ENCODE data around the gene P2RY12.

DNA sequence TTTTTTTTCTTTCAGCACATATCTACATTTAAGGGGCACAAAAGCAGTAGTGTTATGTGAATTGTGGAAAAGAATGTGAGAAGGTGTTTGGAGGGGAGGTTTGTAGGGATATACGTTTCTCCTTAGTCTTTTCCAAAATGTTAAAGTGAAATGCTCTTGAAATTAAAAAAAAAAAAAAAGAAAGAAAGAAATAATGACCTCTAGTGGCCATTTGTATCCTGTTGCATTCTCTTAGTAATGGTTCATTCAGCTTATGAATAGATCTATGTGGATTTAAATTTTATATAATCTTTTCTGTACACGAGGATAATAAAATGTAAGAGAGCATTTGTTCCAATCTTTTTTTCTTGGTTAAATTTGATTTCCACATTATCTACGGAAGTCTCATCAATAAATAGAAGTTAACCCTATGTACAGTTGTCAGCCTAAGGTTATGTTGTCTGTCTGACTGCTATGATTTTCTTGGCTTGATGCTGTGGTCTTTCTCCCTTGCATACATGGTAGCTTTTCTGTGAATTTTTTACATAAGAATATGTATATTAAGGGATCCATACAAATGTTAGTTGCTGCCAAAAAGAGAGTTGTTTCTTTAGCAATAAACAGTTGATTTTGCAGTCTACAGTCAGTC is 56.9 kb downstream of the P2RY12 start:
- TF ChIP-seq ZFP3 (CRISPR knock-in tag; IDR thresholded peaks at IDR 0.05) (no peak), PPARA (CRISPR knock-in tag; IDR thresholded peaks at IDR 0.05; ENCODE audit: borderline replicate concordance) (no peak), RARB (CRISPR knock-in tag; IDR thresholded peaks at IDR 0.05) (no peak), ESRRG (CRISPR knock-in tag; IDR thresholded peaks at IDR 0.05) (no peak), SNAI2 (CRISPR knock-in tag; IDR thresholded peaks at IDR 0.05) (no peak), TOX (CRISPR knock-in tag; IDR thresholded peaks at IDR 0.05; ENCODE audit: borderline replicate concordance) (no peak), BACH2 (CRISPR knock-in tag; IDR thresholded peaks at IDR 0.05; ENCODE audit: borderline replicate concordance) (no peak), ZFP30 (CRISPR knock-in tag; IDR thresholded peaks at IDR 0.05) (no peak), GLIS3 (CRISPR knock-in tag; IDR thresholded peaks at IDR 0.05) (no peak)
- TF ChIP-seq, protein P1, sequence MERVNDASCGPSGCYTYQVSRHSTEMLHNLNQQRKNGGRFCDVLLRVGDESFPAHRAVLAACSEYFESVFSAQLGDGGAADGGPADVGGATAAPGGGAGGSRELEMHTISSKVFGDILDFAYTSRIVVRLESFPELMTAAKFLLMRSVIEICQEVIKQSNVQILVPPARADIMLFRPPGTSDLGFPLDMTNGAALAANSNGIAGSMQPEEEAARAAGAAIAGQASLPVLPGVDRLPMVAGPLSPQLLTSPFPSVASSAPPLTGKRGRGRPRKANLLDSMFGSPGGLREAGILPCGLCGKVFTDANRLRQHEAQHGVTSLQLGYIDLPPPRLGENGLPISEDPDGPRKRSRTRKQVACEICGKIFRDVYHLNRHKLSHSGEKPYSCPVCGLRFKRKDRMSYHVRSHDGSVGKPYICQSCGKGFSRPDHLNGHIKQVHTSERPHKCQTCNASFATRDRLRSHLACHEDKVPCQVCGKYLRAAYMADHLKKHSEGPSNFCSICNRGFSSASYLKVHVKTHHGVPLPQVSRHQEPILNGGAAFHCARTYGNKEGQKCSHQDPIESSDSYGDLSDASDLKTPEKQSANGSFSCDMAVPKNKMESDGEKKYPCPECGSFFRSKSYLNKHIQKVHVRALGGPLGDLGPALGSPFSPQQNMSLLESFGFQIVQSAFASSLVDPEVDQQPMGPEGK (CRISPR knock-in tag; IDR thresholded peaks at IDR 0.05; ENCODE audit: borderline replicate concordance): no peak
- TF ChIP-seq, protein P2, sequence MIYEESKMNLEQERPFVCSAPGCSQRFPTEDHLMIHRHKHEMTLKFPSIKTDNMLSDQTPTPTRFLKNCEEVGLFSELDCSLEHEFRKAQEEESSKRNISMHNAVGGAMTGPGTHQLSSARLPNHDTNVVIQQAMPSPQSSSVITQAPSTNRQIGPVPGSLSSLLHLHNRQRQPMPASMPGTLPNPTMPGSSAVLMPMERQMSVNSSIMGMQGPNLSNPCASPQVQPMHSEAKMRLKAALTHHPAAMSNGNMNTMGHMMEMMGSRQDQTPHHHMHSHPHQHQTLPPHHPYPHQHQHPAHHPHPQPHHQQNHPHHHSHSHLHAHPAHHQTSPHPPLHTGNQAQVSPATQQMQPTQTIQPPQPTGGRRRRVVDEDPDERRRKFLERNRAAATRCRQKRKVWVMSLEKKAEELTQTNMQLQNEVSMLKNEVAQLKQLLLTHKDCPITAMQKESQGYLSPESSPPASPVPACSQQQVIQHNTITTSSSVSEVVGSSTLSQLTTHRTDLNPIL (CRISPR knock-in tag; IDR thresholded peaks at IDR 0.05; ENCODE audit: low read depth): no peak
- TF ChIP-seq, protein P3, sequence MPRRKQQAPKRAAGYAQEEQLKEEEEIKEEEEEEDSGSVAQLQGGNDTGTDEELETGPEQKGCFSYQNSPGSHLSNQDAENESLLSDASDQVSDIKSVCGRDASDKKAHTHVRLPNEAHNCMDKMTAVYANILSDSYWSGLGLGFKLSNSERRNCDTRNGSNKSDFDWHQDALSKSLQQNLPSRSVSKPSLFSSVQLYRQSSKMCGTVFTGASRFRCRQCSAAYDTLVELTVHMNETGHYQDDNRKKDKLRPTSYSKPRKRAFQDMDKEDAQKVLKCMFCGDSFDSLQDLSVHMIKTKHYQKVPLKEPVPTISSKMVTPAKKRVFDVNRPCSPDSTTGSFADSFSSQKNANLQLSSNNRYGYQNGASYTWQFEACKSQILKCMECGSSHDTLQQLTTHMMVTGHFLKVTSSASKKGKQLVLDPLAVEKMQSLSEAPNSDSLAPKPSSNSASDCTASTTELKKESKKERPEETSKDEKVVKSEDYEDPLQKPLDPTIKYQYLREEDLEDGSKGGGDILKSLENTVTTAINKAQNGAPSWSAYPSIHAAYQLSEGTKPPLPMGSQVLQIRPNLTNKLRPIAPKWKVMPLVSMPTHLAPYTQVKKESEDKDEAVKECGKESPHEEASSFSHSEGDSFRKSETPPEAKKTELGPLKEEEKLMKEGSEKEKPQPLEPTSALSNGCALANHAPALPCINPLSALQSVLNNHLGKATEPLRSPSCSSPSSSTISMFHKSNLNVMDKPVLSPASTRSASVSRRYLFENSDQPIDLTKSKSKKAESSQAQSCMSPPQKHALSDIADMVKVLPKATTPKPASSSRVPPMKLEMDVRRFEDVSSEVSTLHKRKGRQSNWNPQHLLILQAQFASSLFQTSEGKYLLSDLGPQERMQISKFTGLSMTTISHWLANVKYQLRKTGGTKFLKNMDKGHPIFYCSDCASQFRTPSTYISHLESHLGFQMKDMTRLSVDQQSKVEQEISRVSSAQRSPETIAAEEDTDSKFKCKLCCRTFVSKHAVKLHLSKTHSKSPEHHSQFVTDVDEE (CRISPR knock-in tag; IDR thresholded peaks at IDR 0.05): no peak
- TF ChIP-seq, protein P4, sequence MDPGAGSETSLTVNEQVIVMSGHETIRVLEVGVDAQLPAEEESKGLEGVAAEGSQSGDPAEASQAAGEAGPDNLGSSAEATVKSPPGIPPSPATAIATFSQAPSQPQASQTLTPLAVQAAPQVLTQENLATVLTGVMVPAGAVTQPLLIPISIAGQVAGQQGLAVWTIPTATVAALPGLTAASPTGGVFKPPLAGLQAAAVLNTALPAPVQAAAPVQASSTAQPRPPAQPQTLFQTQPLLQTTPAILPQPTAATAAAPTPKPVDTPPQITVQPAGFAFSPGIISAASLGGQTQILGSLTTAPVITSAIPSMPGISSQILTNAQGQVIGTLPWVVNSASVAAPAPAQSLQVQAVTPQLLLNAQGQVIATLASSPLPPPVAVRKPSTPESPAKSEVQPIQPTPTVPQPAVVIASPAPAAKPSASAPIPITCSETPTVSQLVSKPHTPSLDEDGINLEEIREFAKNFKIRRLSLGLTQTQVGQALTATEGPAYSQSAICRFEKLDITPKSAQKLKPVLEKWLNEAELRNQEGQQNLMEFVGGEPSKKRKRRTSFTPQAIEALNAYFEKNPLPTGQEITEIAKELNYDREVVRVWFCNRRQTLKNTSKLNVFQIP (CRISPR knock-in tag; IDR thresholded peaks at IDR 0.05; ENCODE audit: borderline replicate concordance, low read depth): no peak
